ENCODE measurements around the gene MMADHC.
"Not testable (repeated sequence)": the region's sequence is repeated elsewhere in the genome, so short reads cannot be mapped to it uniquely, and the experiment has no call there.

The MMADHC gene

GRCh38 chr2:149594411-149594810 lies 6.8 kb upstream of the MMADHC start:
- DNase-seq, result no peak

GRCh38 chr2:149587950-149588487 lies 444 bp upstream of the MMADHC start:
- no peak for DNase-seq

- no peak for DNase-seq
Observed at GRCh38 chr2:149586898-149587219, 716 bp downstream of the MMADHC start.

GRCh38 chr2:149586063-149586462 lies 1.5 kb downstream of the MMADHC start:
- DNase-seq, result no peak

- DNase-seq, result no peak
Observed at GRCh38 chr2:149585166-149585885, 2.2 kb downstream of the MMADHC start.

GRCh38 chr2:149579972-149580882 lies 7.3 kb downstream of the MMADHC start:
- DNase-seq, result no peak

GRCh38 chr2:149577269-149577668 lies 10.3 kb downstream of the MMADHC start:
- DNase-seq, result no peak

GRCh38 chr2:149575752-149576151 lies 11.8 kb downstream of the MMADHC start:
- DNase-seq, result no peak

GRCh38 chr2:149575277-149575676 lies 12.3 kb downstream of the MMADHC start:
- DNase-seq, result no peak

- DNase-seq, result no peak
Observed at GRCh38 chr2:149573760-149574159, 13.8 kb downstream of the MMADHC start.

- no peak for DNase-seq
Observed at GRCh38 chr2:149572102-149572953, 15.2 kb downstream of the MMADHC start.

- DNase-seq, result no peak
Observed at GRCh38 chr2:149568138-149568537, 19.4 kb downstream of the MMADHC start.

- DNase-seq, result no peak
Observed at GRCh38 chr2:149566652-149567051, 20.9 kb downstream of the MMADHC start.

- DNase-seq, result not testable (repeated sequence)
Observed at GRCh38 chr2:149565625-149566024, 21.9 kb downstream of the MMADHC start.

GRCh38 chr2:149564983-149565382 lies 22.6 kb downstream of the MMADHC start:
- no peak for DNase-seq

GRCh38 chr2:149564097-149564496 lies 23.5 kb downstream of the MMADHC start:
- no peak for DNase-seq

- no peak for DNase-seq
Observed at GRCh38 chr2:149562324-149562723, 25.3 kb downstream of the MMADHC start.

GRCh38 chr2:149561309-149561926 lies 26.2 kb downstream of the MMADHC start:
- DNase-seq, result no peak

- no peak for DNase-seq
Observed at GRCh38 chr2:149559341-149560068, 28.1 kb downstream of the MMADHC start.

- DNase-seq, result no peak
Observed at GRCh38 chr2:149556452-149556851, 31.1 kb downstream of the MMADHC start.

GRCh38 chr2:149552830-149553229 lies 34.7 kb downstream of the MMADHC start:
- DNase-seq, result no peak

- no peak for DNase-seq
Observed at GRCh38 chr2:149552226-149552625, 35.3 kb downstream of the MMADHC start.
